ENCODE data around the gene GOLGA6L2. TPM values are rescaled to one million over a fixed set of nuclear protein-coding genes. Genes with fewer than 3 reads are reported as not detected.

Gene GOLGA6L2
- total and polyA plus RNA-seq, 2 of the 8 experiments (the other 6 are each of a cell fraction or from before 2014, with no cell fraction given): not detected

GRCh38 chr15:23441204-23441603 lies 5.8 kb downstream of the GOLGA6L2 start:
- H4K5ac ChIP-seq (ENCODE audit: insufficient read length, low read depth, low read length): no peak overlapping the region
- no peak for FAIRE-seq
- H3K79me2 ChIP-seq (ENCODE audit: control insufficient read depth in 1 of 2, insufficient read depth in 2 of 2, low read length in 2 of 2): no peaks in the 10 kb centered on the region
- H3K9ac ChIP-seq (replicated peaks in 1 of 4; ENCODE audit: extremely low read depth in 1 of 4, low read depth in 3 of 4, low read length in 3 of 4): no peak overlapping the region
- POLR2A ChIA-PET (ENCODE audit: partially characterized antibody): no interaction called here
- H3K4me2 ChIP-seq (ENCODE audit: insufficient read depth in 1 of 2, low read depth in 2 of 2, low read length in 2 of 2): no peak overlapping the region
- no peaks in the 10 kb centered on the region for H3K4me1 ChIP-seq (replicated peaks in 1 of 4; ENCODE audit: control insufficient read depth in 3 of 4, insufficient read depth in 4 of 4, low read length in 3 of 4)
- no peak overlapping the region for H2AFZ ChIP-seq (ENCODE audit: low read length)
- no peaks in the 10 kb centered on the region for H4K20me1 ChIP-seq (replicated peaks in 1 of 2; ENCODE audit: control insufficient read depth in 1 of 2, insufficient read depth in 2 of 2, low read length in 2 of 2)
- no peak overlapping the region for H2BK120ac ChIP-seq (replicated peaks; ENCODE audit: low read depth, low read length)
- H2BK5ac ChIP-seq (ENCODE audit: low read depth, low read length): no peak overlapping the region
- peaks cover 19 to 46% of the 10 kb centered on the region in 2 experiments; a peak in 3 of 4 replicates for H3K9me3 ChIP-seq (ENCODE audit: insufficient read depth in 2 of 2, low read depth in 1 of 2, low read length in 1 of 2)
- no peak overlapping the region for H3K14ac ChIP-seq (ENCODE audit: insufficient read length)
- H3K27me3 ChIP-seq (replicated peaks in 1 of 4; ENCODE audit: control insufficient read depth in 3 of 4, extremely low read depth in 1 of 4, insufficient read depth in 3 of 4, low read length in 3 of 4): no peaks in the 10 kb centered on the region
- H3K79me1 ChIP-seq (ENCODE audit: low read depth, low read length): no peaks in the 10 kb centered on the region
- no peak overlapping the region for H2BK15ac ChIP-seq (ENCODE audit: low read length)
- no peak overlapping the region for H3K27ac ChIP-seq (ENCODE audit: low read depth, low read length)
- no peaks in the 10 kb centered on the region for H3K36me3 ChIP-seq (ENCODE audit: control insufficient read depth in 2 of 4, insufficient read depth in 4 of 4, low read length in 3 of 4)
- no peaks in the 10 kb centered on the region for H3K23me2 ChIP-seq (ENCODE audit: low read depth, low read length)
- H3K4ac ChIP-seq (replicated peaks; ENCODE audit: insufficient read length, low read depth, low read length): no peak overlapping the region
- CTCF ChIA-PET (ENCODE audit: partially characterized antibody): interaction anchor here (1.0 to 1.5 kb wide), 2 partner anchors 33 to 405 kb away, joined by 5 to 6 read pairs; no protein-coding TSS in a partner anchor
- H2BK20ac ChIP-seq (ENCODE audit: low read length): no peak overlapping the region
- no peak overlapping the region for H4K91ac ChIP-seq (replicated peaks; ENCODE audit: insufficient read length, low read length)
- H3K23ac ChIP-seq (ENCODE audit: insufficient read length): no peak overlapping the region
- no peak for DNase-seq (ENCODE audit: low read depth in 1 of 2, low spot score in 2 of 2)
- H3K18ac ChIP-seq (ENCODE audit: extremely low read depth, low read length): no peak overlapping the region
- WGBS, 2 experiments (ENCODE audit: extremely low coverage in 1 of 2, insufficient coverage in 1 of 2, insufficient read length in 1 of 2, insufficient replicate concordance in 2 of 2, low coverage in 1 of 2, low lambda C conversion rate in 2 of 2, missing lambda C conversion rate in 1 of 2): 85% methylated on average over 13 of the region's 13 CpGs; no CpG with 5 or more reads in 1 of the 2 experiments
- no peak overlapping the region for H3K4me3 ChIP-seq (ENCODE audit: extremely low read depth in 1 of 4, insufficient read depth in 2 of 4, low read depth in 3 of 4, low read length in 4 of 4)
- no peak overlapping the region for H4K8ac ChIP-seq (ENCODE audit: extremely low read depth, insufficient read depth, low read length)
- H3K56ac ChIP-seq (replicated peaks; ENCODE audit: insufficient read length, low read depth, low read length): no peak overlapping the region
- H2AK5ac ChIP-seq (ENCODE audit: low read depth, low read length): no peak overlapping the region
- H2BK12ac ChIP-seq (ENCODE audit: low read depth, low read length): no peak overlapping the region
- TF ChIP-seq CHD1 (IDR thresholded peaks at IDR 0.05; ENCODE audit: low read depth, low read length): no peak

Measured in H1 (cell line).